GM19372 (cell line): ENCODE measurements around the gene GBP2.
A peak's percentile ranks its signal among the peaks of the same experiment; 100 is the strongest.
"Not testable (repeated sequence)": the region's sequence is repeated elsewhere in the genome, so short reads cannot be mapped to it uniquely, and the experiment has no call there.

Source experiments
- ATAC-seq: cut with Tn5 transposase; IDR thresholded peaks from one replicate; pipeline ENCODE4 v1.9.1; 2021; ENCODE audit warnings: mild to moderate bottlenecking, low read depth, moderate library complexity; ENCODE audit not compliant: unreplicated experiment

GBP2 gene

GRCh38 chr1:89125913-89126580 is at the start of gene GBP2:
TSS of gene GBP2 (minus strand) at chr1:89126114. CDS start at chr1:89121966, 4,148 bp downstream.
- ATAC-seq = peak; percentile 65

- ATAC-seq = no peak
Observed at GRCh38 chr1:89174491-89174890, 48.6 kb upstream of the GBP2 start.

GRCh38 chr1:89172468-89173143 is 46.7 kb upstream of the GBP2 start:
- no peak for ATAC-seq

GRCh38 chr1:89171067-89171438 is 45.1 kb upstream of the GBP2 start:
- no peak for ATAC-seq

GRCh38 chr1:89170170-89171066 is 44.5 kb upstream of the GBP2 start:
- no peak for ATAC-seq

GRCh38 chr1:89169166-89169565 is 43.3 kb upstream of the GBP2 start:
- ATAC-seq = no peak

- no peak for ATAC-seq
Observed at GRCh38 chr1:89167590-89168230, 41.8 kb upstream of the GBP2 start.

GRCh38 chr1:89166705-89167104 is 40.8 kb upstream of the GBP2 start:
- ATAC-seq = no peak

- ATAC-seq = no peak
Observed at GRCh38 chr1:89165811-89166210, 39.9 kb upstream of the GBP2 start.

GRCh38 chr1:89151047-89151446 is 25.1 kb upstream of the GBP2 start:
- no peak for ATAC-seq

- ATAC-seq = no peak
Observed at GRCh38 chr1:89149976-89150375, 24.1 kb upstream of the GBP2 start.

- no peak for ATAC-seq
Observed at GRCh38 chr1:89149229-89149628, 23.3 kb upstream of the GBP2 start.

- no peak for ATAC-seq
Observed at GRCh38 chr1:89147678-89148658, 22.1 kb upstream of the GBP2 start.

GRCh38 chr1:89146721-89147120 is 20.8 kb upstream of the GBP2 start:
- ATAC-seq = no peak

GRCh38 chr1:89143484-89143883 is 17.6 kb upstream of the GBP2 start:
- ATAC-seq = no peak

GRCh38 chr1:89142160-89142559 is 16.2 kb upstream of the GBP2 start:
- ATAC-seq = no peak

- ATAC-seq = no peak
Observed at GRCh38 chr1:89133747-89134146, 7.8 kb upstream of the GBP2 start.

- no peak for ATAC-seq
Observed at GRCh38 chr1:89130716-89131115, 4.8 kb upstream of the GBP2 start.

GRCh38 chr1:89129911-89130310 is 4.0 kb upstream of the GBP2 start:
- no peak for ATAC-seq

GRCh38 chr1:89128003-89128458 is 2.1 kb upstream of the GBP2 start:
- ATAC-seq = not testable (repeated sequence)
